ENCODE data around the gene XIRP1. TPM values are rescaled to one million over a fixed set of nuclear protein-coding genes. Genes with fewer than 3 reads are reported as not detected.

Gene XIRP1
- total RNA-seq, 2 donors from 2014 or later: 2.0 TPM; not detected in 1

- Histone ChIP-seq H3K27ac (no peak overlapping the region), H3K4me1 (ENCODE audit: control insufficient read depth in 1 of 2, low read depth in 2 of 2) (no peaks in the 10 kb centered on the region), H3K36me3 (no peaks in the 10 kb centered on the region), H3K9me3 (no peaks in the 10 kb centered on the region), H3K4me3 (no peak overlapping the region), H3K27me3 (replicated peaks; ENCODE audit: insufficient read depth) (no peaks in the 10 kb centered on the region)
- no peak for TF ChIP-seq CTCF (IDR thresholded peaks at IDR 0.05)
- ATAC-seq (ENCODE audit: insufficient number of reproducible peaks, low FRiP score, low read depth) (no peak), DNase-seq (ENCODE audit: low spot score) (no peak)
Measured at GRCh38 chr3:39222462-39222861, 30.1 kb upstream of the XIRP1 start.

GRCh38 chr3:39221141-39221530, 28.7 kb upstream of the XIRP1 start:
- Histone ChIP-seq H3K4me3 (no peak overlapping the region), H3K27ac (no peak overlapping the region), H3K36me3 (no peaks in the 10 kb centered on the region), H3K4me1 (ENCODE audit: control insufficient read depth in 1 of 2, low read depth in 2 of 2) (no peaks in the 10 kb centered on the region), H3K27me3 (replicated peaks; ENCODE audit: insufficient read depth) (no peaks in the 10 kb centered on the region), H3K9me3 (no peaks in the 10 kb centered on the region)
- no peak for DNase-seq (ENCODE audit: low spot score)
- TF ChIP-seq CTCF (IDR thresholded peaks at IDR 0.05): no peak
- ATAC-seq (ENCODE audit: insufficient number of reproducible peaks, low FRiP score, low read depth): no peak

DNA sequence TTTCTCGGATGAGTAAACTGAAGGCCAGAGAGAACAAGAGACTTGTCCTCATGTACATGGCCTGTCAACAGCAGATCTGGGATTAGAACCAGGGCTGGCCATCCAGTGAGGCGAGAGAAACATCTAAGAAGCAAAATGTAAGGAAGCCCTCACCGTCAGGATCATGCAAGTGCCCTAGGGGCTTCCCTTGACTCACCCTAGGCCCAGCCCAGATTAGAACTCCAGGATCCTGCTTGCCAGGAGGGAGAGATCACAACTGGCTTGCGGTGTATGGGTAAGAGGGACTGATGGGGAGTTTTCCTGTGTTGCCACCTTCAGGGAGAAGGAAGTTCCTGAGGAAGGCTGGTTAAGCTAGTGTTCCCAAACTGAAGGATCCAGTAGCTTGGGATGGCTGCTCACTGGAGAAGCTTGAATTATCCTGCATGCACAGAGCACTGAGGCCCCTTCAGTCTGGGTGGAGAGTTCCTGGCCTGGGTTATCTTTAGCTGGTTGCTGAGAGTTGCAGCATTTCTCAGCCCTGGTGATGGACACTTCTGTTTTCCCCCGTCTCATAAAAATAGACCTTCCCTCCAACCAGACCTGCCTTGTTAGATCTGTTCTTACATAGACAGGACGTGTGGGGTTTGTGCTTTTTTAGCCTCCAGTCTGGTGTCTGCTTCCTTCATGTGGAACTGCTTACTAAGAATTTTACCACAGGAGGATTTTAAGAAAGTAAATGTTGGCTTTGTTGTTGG, 28.2 kb upstream of the XIRP1 start:
- no peak overlapping the region for H3K4me3 ChIP-seq
- H3K27ac ChIP-seq: no peak overlapping the region
- no peak for DNase-seq (ENCODE audit: low spot score)
- H3K4me1 ChIP-seq (ENCODE audit: control insufficient read depth in 1 of 2, low read depth in 2 of 2): no peaks in the 10 kb centered on the region
- H3K9me3 ChIP-seq: no peaks in the 10 kb centered on the region
- no peaks in the 10 kb centered on the region for H3K27me3 ChIP-seq (replicated peaks; ENCODE audit: insufficient read depth)
- no peaks in the 10 kb centered on the region for H3K36me3 ChIP-seq
- no peak for ATAC-seq (ENCODE audit: insufficient number of reproducible peaks, low FRiP score, low read depth)
- no peak for TF ChIP-seq CTCF (IDR thresholded peaks at IDR 0.05)

GRCh38 chr3:39219702-39220101, 27.3 kb upstream of the XIRP1 start:
- Histone ChIP-seq H3K4me1 (ENCODE audit: control insufficient read depth in 1 of 2, low read depth in 2 of 2) (no peaks in the 10 kb centered on the region), H3K27me3 (replicated peaks; ENCODE audit: insufficient read depth) (no peaks in the 10 kb centered on the region), H3K27ac (no peak overlapping the region), H3K9me3 (no peaks in the 10 kb centered on the region), H3K36me3 (no peaks in the 10 kb centered on the region), H3K4me3 (no peak overlapping the region)
- TF ChIP-seq CTCF (IDR thresholded peaks at IDR 0.05): no peak
- ATAC-seq (ENCODE audit: insufficient number of reproducible peaks, low FRiP score, low read depth): no peak
- no peak for DNase-seq (ENCODE audit: low spot score)

DNA sequence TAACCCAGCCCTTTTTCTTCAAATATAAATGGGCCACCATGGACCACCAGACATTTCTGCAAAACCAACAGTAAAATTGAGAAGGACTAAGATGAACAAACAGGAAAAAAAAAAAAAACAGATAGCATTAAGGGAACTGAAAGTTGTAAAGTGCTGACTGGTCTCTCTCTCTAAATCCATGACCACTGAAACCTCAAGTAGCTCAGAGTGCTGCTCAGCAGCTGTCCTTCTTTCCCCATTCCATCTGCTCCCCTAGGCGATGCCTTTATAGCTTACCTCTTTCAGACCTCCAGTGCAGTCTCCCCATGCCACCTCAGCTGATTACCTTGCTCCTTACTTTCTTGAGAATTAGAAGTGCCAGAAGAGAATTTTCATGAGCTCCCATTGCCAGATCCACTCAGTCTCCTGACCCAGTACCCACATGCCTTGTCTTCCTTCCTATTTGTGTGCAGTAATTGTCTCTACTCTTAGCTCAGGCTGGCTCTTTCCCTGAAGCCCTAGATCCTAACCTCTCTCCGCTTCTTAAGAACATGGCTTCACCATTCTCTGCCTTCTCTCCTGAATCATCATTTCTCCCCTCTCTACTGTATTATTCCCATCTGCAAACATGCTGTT, 23.9 kb upstream of the XIRP1 start:
- Histone ChIP-seq H3K36me3 (no peaks in the 10 kb centered on the region), H3K4me1 (ENCODE audit: control insufficient read depth in 1 of 2, low read depth in 2 of 2) (no peaks in the 10 kb centered on the region), H3K4me3 (no peak overlapping the region), H3K27ac (no peak overlapping the region), H3K9me3 (no peaks in the 10 kb centered on the region), H3K27me3 (replicated peaks; ENCODE audit: insufficient read depth) (no peaks in the 10 kb centered on the region)
- ATAC-seq (ENCODE audit: insufficient number of reproducible peaks, low FRiP score, low read depth): no peak
- DNase-seq (ENCODE audit: low spot score): no peak
- TF ChIP-seq CTCF (IDR thresholded peaks at IDR 0.05): no peak

Data from thoracic aorta (tissue), 2 donors.